SK-MEL-5 (cell line): ENCODE data around the gene C11orf58. TPM values are rescaled to one million over a fixed set of nuclear protein-coding genes. Genes with fewer than 3 reads are reported as not detected.

Experiments used
- DNase-seq: peaks from one replicate; pipeline ENCODE4 v3.0.0-alpha.2; 2016; ENCODE audit warnings: low read depth, low spot score
- in situ Hi-C: cut with HindIII; loops from 2 replicates; pipeline ENCODE4 v1.10.0; 2016; ENCODE audit warnings: low sequenced_read_pairs, high pct_unique_total_duplicates, low pct_unique_long_range_greater_than_20kb
- total RNA-seq: library from RNA; depleted of rRNA; stranded (reverse); fragments of >200 nt; shearing (Covaris generic); gene quantifications from 2 replicates; pipeline ENCODE4 v1.2.3, GENCODE V29; 2014

The C11orf58 gene
- total RNA-seq, 1 experiment from 2014 or later, result 155 TPM

- in situ Hi-C loops, result no loop called here
- DNase-seq, result peak; percentile 21
Observed at GRCh38 chr11:16779436-16779835, 41.0 kb downstream of the C11orf58 start.

GRCh38 chr11:16780146-16780545 lies 41.7 kb downstream of the C11orf58 start:
- in situ Hi-C loops, result no loop called here
- no peak for DNase-seq

- in situ Hi-C loops, result no loop called here
- DNase-seq, result no peak
Observed at GRCh38 chr11:16780698-16781550, 42.5 kb downstream of the C11orf58 start.

GRCh38 chr11:16781936-16782919 lies 43.8 kb downstream of the C11orf58 start:
- DNase-seq, result no peak
- in situ Hi-C loops, result no loop called here

- in situ Hi-C loops, result no loop called here
- no peak for DNase-seq
Observed at GRCh38 chr11:16783321-16783801, 44.9 kb downstream of the C11orf58 start.

- DNase-seq, result no peak
- in situ Hi-C loops, result no loop called here
Observed at GRCh38 chr11:16784097-16784496, 45.6 kb downstream of the C11orf58 start.

- in situ Hi-C loops, result no loop called here
- no peak for DNase-seq
Observed at GRCh38 chr11:16784666-16785065, 46.2 kb downstream of the C11orf58 start.

- in situ Hi-C loops, result no loop called here
- DNase-seq, result peak; percentile 80
Observed at GRCh38 chr11:16785520-16786128, 47.2 kb downstream of the C11orf58 start.

- no peak for DNase-seq
- in situ Hi-C loops, result no loop called here
Observed at GRCh38 chr11:16786131-16786530, 47.7 kb downstream of the C11orf58 start.

GRCh38 chr11:16787035-16787742 lies 48.7 kb downstream of the C11orf58 start:
- in situ Hi-C loops, result no loop called here
- no peak for DNase-seq

- in situ Hi-C loops, result no loop called here
- DNase-seq, result peak; percentile 65
Observed at GRCh38 chr11:16788141-16789062, 50.0 kb downstream of the C11orf58 start.

- no peak for DNase-seq
- in situ Hi-C loops, result no loop called here
Observed at GRCh38 chr11:16789063-16789420, 50.6 kb downstream of the C11orf58 start.

- in situ Hi-C loops, result no loop called here
- DNase-seq, result no peak
Observed at GRCh38 chr11:16789560-16790485, 51.4 kb downstream of the C11orf58 start.

- in situ Hi-C loops, result no loop called here
Observed at GRCh38 chr11:16790486-16791190, 52.2 kb downstream of the C11orf58 start.

More at GRCh38 chr11:16790486-16791190, 52.2 kb downstream of the C11orf58 start:
- DNase-seq, result no peak
